T47D (cell line): ENCODE data around the gene FOXO1.

Experiments used
- DNase-seq, 2 experiments: peaks; one replicate each; pipeline versions ENCODE4 v3.0.0 to v3.0.0-alpha.2; 2011 to 2012; ENCODE audit warnings: low read depth in 1 of 2, low spot score in 1 of 2
- JUND ChIP-seq: IDR thresholded peaks from 2 replicates; pipeline ENCODE4 v1.6.1; 2012; ENCODE audit warnings: low read depth
- in situ Hi-C: cut with HindIII; loops from 2 replicates; pipeline ENCODE4 v1.10.0; 2016; ENCODE audit warnings: low sequenced_read_pairs, low pct_unique_long_range_greater_than_20kb

Gene FOXO1

GRCh38 chr13:40640845-40641458 lies 25.5 kb downstream of the FOXO1 start:
- no peak for DNase-seq
- TF ChIP-seq JUND = no peak
- in situ Hi-C loops = no loop called here

- in situ Hi-C loops = no loop called here
- DNase-seq = no peak
- TF ChIP-seq JUND = no peak
Measured at GRCh38 chr13:40640202-40640601, 26.2 kb downstream of the FOXO1 start.

- no peak for DNase-seq
- in situ Hi-C loops = no loop called here
- TF ChIP-seq JUND = no peak
Measured at GRCh38 chr13:40639221-40639681, 27.2 kb downstream of the FOXO1 start.

GRCh38 chr13:40637643-40638042 lies 28.8 kb downstream of the FOXO1 start:
- in situ Hi-C loops = no loop called here
- no peak for TF ChIP-seq JUND
- DNase-seq = no peak

GRCh38 chr13:40635315-40635995 lies 31.0 kb downstream of the FOXO1 start:
- TF ChIP-seq JUND = no peak
- in situ Hi-C loops = no loop called here
- DNase-seq = no peak

GRCh38 chr13:40632915-40633314 lies 33.5 kb downstream of the FOXO1 start:
- no peak for TF ChIP-seq JUND
- in situ Hi-C loops = no loop called here

GRCh38 chr13:40631605-40632004 lies 34.8 kb downstream of the FOXO1 start:
- in situ Hi-C loops = no loop called here

More at GRCh38 chr13:40632915-40633314, 33.5 kb downstream of the FOXO1 start:
- no peak for DNase-seq

GRCh38 chr13:40629678-40630384 lies 36.6 kb downstream of the FOXO1 start:
- peak in 1 of 2 experiments; percentile 9 for DNase-seq
- no peak for TF ChIP-seq JUND
- in situ Hi-C loops = no loop called here

More at GRCh38 chr13:40631605-40632004, 34.8 kb downstream of the FOXO1 start:
- no peak for DNase-seq
- no peak for TF ChIP-seq JUND

GRCh38 chr13:40626977-40627376 lies 39.5 kb downstream of the FOXO1 start:
- in situ Hi-C loops = no loop called here
- TF ChIP-seq JUND = no peak
- DNase-seq = no peak

GRCh38 chr13:40626561-40626960 lies 39.9 kb downstream of the FOXO1 start:
- no peak for DNase-seq
- in situ Hi-C loops = no loop called here
- TF ChIP-seq JUND = no peak

- TF ChIP-seq JUND = no peak
- in situ Hi-C loops = no loop called here
- no peak for DNase-seq
Measured at GRCh38 chr13:40624986-40625385, 41.5 kb downstream of the FOXO1 start.

- DNase-seq = no peak
- TF ChIP-seq JUND = no peak
- in situ Hi-C loops = no loop called here
Measured at GRCh38 chr13:40624383-40624782, 42.1 kb downstream of the FOXO1 start.

- no peak for TF ChIP-seq JUND
- in situ Hi-C loops = no loop called here
- no peak for DNase-seq
Measured at GRCh38 chr13:40622761-40623160, 43.7 kb downstream of the FOXO1 start.
